K562 (cell line): ENCODE measurements around the gene TMEM129. TPM values are rescaled to one million over a fixed set of nuclear protein-coding genes. Genes with fewer than 3 reads are reported as not detected.
A peak's percentile ranks its signal among the peaks of the same experiment; 100 is the strongest.

Experiments
- CBX1 ChIP-seq: sonication (generic); IDR thresholded peaks from 2 replicates; pipeline ENCODE4 v1.6.1; 2016; ENCODE audit warnings: antibody characterized with exemption, low read depth, mild to moderate bottlenecking
- CHD2 ChIP-seq: IDR thresholded peaks from 2 replicates; pipeline ENCODE4 v1.6.1; 2011; ENCODE audit warnings: low read depth, low read length
- CREBBP ChIP-seq: IDR thresholded peaks from one replicate; pipeline ENCODE4 v1.6.1; 2012; ENCODE audit warnings: low read depth, mild to moderate bottlenecking, control low read depth, inconsistent platforms, low read length
- HNRNPK ChIP-seq: fragments of 200-400 bp; formaldehyde crosslinking; IDR thresholded peaks from one replicate; pipeline ENCODE4 v1.6.1; 2018; ENCODE audit warnings: mild to moderate bottlenecking, low read depth, low read length; ENCODE audit not compliant: poor library complexity, severe bottlenecking
- KAT7 ChIP-seq: sonication (generic); formaldehyde crosslinking; IDR thresholded peaks from 2 replicates; pipeline ENCODE4 v1.8.0; 2022; ENCODE audit warnings: missing genetic modification reagents, mild to moderate bottlenecking, borderline replicate concordance
- MAZ ChIP-seq, 2 experiments: fragments of 450-650 bp in 1 of 2; sonication (generic) in 1 of 2; formaldehyde crosslinking; IDR thresholded peaks in 1 of 2; conservative IDR thresholded peaks in 1 of 2; 2 replicates each; pipeline versions ENCODE4 v1.4.0 to v1.5.0; 2020; ENCODE audit warnings: mild to moderate bottlenecking in 1 of 2, missing genetic modification reagents in 1 of 2
- PHTF2 ChIP-seq: fragments of 250-450 bp; sonication (Bioruptor Pico); IDR thresholded peaks from 2 replicates; pipeline ENCODE4 v1.5.0; 2021; ENCODE audit warnings: mild to moderate bottlenecking
- SUPT5H ChIP-seq: fragments of 450-650 bp; IDR thresholded peaks from 2 replicates; pipeline ENCODE4 v1.6.1; 2016
- TARDBP ChIP-seq: fragments of 450-650 bp; IDR thresholded peaks from 2 replicates; pipeline ENCODE4 v1.6.1; 2016
- ZNF584 ChIP-seq: fragments of 200-800 bp; sonication (Bioruptor generic); IDR thresholded peaks from 2 replicates; pipeline ENCODE4 v1.6.1; 2016; ENCODE audit warnings: low read depth, mild to moderate bottlenecking, missing genetic modification characterization, missing compliant biosample characterization
- polyA plus RNA-seq, 8 experiments: library from polyadenylated mRNA; depleted of rRNA in 4 of 8; stranded (reverse) in 5 of 8; unstranded in 3 of 8; fragments of >200 nt; fragmentation: Nextera tagmentation in 2 of 8; fragmentation: Illumina TruSeq in 1 of 8; extraction: Ambion mirVana in 2 of 8; extraction: Trizol in 1 of 8; gene quantifications; 2 replicates each; pipeline versions ENCODE4 v1.2.1 to v1.2.3, GENCODE V29; 2011 to 2014; ENCODE audit warnings: inconsistent platforms in 1 of 8, missing spikeins in 1 of 8
- total RNA-seq, 7 experiments: library from RNA; depleted of rRNA in 6 of 7; stranded (reverse); fragments of >200 nt in 6 of 7; fragmentation: Illumina TruSeq in 2 of 7; extraction: Trizol in 2 of 7; gene quantifications; 2 replicates each; pipeline versions ENCODE4 v1.2.1 to v1.2.3, GENCODE V29; 2011 to 2021; ENCODE audit warnings: low replicate concordance in 1 of 7
- TF ChIP-seq, protein P1 (sequence below): fragments of 200-800 bp; sonication (Bioruptor generic); IDR thresholded peaks from 2 replicates; pipeline ENCODE4 v1.6.1; 2017; ENCODE audit warnings: missing genetic modification characterization, missing compliant biosample characterization
- TF ChIP-seq, protein P2 (sequence below): fragments of 450-650 bp; IDR thresholded peaks from one replicate; pipeline ENCODE4 v1.6.1; 2018; ENCODE audit warnings: mild to moderate bottlenecking, moderate library complexity; ENCODE audit not compliant: partially characterized antibody
- TF ChIP-seq, protein P3 (sequence below): fragments of 250-450 bp; sonication (Bioruptor Pico); IDR thresholded peaks from 2 replicates; pipeline ENCODE4 v1.5.0; 2021; ENCODE audit warnings: mild to moderate bottlenecking, moderate library complexity
- TF ChIP-seq, protein P4 (sequence below): fragments of 250-450 bp; sonication (Bioruptor Pico); IDR thresholded peaks from 2 replicates; pipeline ENCODE4 v1.8.0; 2021; ENCODE audit warnings: borderline replicate concordance, mild to moderate bottlenecking, moderate library complexity; ENCODE audit not compliant: poor library complexity, severe bottlenecking
- TF ChIP-seq, protein P5 (sequence below): fragments of 450-650 bp; formaldehyde crosslinking; IDR thresholded peaks from 2 replicates; pipeline ENCODE4 v1.4.0; 2022; ENCODE audit warnings: missing genetic modification characterization

TMEM129 gene
- total and polyA plus RNA-seq, 9 of the 15 experiments (the other 6 are each of a cell fraction or from before 2014, with no cell fraction given), result 0.34 to 47.2 (median 18.8) TPM

DNA sequence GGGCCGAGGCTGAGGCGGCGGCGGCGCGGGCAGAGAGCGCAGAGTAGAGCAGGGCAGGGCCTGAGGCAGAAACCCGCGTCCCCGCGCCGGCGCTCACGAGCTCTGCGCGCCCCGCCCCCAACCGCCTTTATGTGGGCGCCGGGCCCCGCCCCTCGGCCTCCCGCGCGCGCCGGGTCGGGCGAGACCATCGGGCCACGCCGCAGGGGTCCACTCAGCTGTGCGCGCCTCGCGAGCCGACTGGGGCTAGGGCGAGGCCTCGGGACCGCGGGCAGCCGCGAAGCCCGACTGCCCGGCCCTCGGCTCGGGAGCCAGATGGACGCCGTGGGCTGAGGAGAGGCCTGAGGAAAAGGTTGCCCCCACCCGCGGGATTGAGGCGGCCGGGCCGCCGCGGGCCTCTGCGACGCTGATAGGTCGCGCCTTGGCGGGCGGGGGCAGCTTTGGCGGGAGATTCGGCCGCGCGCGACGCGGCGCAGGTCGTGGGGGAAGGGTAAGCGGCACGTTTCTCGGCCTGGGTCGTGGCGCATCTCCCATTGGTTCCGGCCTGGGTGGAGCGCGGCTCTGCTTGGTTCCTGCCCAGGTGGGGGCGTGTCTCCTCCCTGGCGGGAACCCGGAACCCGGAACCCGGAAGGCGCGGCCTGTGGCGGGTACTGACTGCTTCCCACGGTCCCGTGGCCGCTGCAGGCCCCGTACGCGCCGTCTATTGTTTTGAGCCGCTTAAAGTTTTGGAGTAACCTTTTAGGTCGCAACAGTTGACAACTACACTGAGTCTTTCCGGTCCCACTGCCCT, 8.7 kb downstream of the TMEM129 start, which contains the start of gene SLBP (continued):
- TF ChIP-seq MAZ (CRISPR knock-in tag; conservative IDR thresholded peaks at IDR 0.05 in 1 of 2, IDR thresholded peaks at IDR 0.05 in 1 of 2), result peak; percentile 92 to 95
- no peak for TF ChIP-seq HNRNPK
- TF ChIP-seq CBX1, result no peak
- no peak for TF ChIP-seq PHTF2
- TF ChIP-seq CREBBP, result no peak
- peak; percentile 85 for TF ChIP-seq SUPT5H
- TF ChIP-seq KAT7 (CRISPR knock-in tag), result peak; percentile 97
- TF ChIP-seq CHD2, result peak; percentile 80
- peak; percentile 95 for TF ChIP-seq TARDBP
- TF ChIP-seq, protein P1, sequence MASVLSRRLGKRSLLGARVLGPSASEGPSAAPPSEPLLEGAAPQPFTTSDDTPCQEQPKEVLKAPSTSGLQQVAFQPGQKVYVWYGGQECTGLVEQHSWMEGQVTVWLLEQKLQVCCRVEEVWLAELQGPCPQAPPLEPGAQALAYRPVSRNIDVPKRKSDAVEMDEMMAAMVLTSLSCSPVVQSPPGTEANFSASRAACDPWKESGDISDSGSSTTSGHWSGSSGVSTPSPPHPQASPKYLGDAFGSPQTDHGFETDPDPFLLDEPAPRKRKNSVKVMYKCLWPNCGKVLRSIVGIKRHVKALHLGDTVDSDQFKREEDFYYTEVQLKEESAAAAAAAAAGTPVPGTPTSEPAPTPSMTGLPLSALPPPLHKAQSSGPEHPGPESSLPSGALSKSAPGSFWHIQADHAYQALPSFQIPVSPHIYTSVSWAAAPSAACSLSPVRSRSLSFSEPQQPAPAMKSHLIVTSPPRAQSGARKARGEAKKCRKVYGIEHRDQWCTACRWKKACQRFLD (CRISPR knock-in tag), result no peak; the same call in 1 of the 2 replicates
- TF ChIP-seq, protein P2, sequence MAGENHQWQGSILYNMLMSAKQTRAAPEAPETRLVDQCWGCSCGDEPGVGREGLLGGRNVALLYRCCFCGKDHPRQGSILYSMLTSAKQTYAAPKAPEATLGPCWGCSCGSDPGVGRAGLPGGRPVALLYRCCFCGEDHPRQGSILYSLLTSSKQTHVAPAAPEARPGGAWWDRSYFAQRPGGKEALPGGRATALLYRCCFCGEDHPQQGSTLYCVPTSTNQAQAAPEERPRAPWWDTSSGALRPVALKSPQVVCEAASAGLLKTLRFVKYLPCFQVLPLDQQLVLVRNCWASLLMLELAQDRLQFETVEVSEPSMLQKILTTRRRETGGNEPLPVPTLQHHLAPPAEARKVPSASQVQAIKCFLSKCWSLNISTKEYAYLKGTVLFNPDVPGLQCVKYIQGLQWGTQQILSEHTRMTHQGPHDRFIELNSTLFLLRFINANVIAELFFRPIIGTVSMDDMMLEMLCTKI, result no peak
- TF ChIP-seq ZNF584 (CRISPR knock-in tag), result no peak
- TF ChIP-seq, protein P3, sequence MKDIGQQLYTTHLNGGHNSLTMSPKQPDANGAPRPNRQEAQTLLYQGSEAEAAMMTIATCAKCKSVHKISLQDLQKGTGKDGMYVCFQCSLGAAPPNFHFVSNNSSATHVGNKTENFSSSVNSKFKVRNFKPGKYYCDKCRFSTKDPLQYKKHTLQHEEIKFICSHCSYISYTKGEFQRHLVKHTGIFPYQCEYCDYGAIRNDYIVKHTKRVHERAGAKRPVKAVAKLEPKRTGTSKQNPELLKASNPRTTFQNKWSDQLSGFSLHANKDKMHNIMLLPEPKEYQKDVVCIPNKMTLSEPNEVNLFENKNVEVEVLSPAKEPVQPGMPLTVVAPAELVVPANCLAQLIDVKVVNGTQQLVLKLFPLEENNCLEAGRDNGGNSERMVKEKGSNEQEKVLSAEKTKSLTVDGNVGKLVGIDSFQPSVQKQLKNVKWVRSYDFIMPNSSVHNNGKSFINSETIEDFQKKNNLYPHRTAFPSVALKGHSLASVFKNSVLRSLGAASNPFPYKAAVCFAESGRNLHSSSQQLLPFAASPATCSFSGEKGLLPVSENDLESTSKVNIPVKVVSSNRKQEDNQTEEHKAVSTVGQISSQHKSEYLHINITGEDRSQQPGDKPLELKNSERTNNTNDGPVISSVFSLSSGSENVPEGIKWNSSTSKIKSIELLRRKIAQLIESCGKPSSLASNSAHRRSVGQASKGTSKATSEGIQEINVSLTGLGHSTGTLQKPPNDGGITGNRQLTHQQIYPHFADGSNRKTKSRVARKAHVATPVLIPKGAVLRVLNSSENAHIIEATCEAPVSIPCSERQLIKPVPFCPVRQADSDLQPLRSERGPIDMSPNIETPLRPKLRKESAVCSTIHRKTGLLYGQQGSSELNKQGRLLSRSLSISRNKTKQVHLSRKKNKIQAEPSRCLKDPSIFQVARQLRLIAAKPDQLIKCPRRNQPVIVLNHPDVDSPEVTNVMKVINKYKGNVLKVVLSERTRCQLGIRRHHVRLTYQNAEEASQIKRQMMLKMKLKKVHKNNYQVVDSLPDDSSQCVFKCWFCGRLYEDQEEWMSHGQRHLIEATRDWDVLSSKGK, result no peak
- TF ChIP-seq, protein P4, sequence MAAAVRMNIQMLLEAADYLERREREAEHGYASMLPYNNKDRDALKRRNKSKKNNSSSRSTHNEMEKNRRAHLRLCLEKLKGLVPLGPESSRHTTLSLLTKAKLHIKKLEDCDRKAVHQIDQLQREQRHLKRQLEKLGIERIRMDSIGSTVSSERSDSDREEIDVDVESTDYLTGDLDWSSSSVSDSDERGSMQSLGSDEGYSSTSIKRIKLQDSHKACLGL, result no peak
- TF ChIP-seq, protein P5, sequence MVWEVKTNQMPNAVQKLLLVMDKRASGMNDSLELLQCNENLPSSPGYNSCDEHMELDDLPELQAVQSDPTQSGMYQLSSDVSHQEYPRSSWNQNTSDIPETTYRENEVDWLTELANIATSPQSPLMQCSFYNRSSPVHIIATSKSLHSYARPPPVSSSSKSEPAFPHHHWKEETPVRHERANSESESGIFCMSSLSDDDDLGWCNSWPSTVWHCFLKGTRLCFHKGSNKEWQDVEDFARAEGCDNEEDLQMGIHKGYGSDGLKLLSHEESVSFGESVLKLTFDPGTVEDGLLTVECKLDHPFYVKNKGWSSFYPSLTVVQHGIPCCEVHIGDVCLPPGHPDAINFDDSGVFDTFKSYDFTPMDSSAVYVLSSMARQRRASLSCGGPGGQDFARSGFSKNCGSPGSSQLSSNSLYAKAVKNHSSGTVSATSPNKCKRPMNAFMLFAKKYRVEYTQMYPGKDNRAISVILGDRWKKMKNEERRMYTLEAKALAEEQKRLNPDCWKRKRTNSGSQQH (CRISPR knock-in tag), result no peak
